HepG2 (cell line): ENCODE measurements around the gene C3orf62. TPM values are rescaled to one million over a fixed set of nuclear protein-coding genes. Genes with fewer than 3 reads are reported as not detected.

ENCODE experiments used
- ZNF724P ChIP-seq: sonication (generic); formaldehyde crosslinking; IDR thresholded peaks from 2 replicates; pipeline ENCODE4 v1.8.0; 2022; ENCODE audit warnings: missing genetic modification reagents, borderline replicate concordance
- polyA plus RNA-seq, 8 experiments: library from polyadenylated mRNA; depleted of rRNA in 3 of 8; stranded (reverse) in 7 of 8; unstranded in 1 of 8; fragments of >200 nt; fragmentation: Illumina TruSeq in 4 of 8; extraction: Trizol in 4 of 8; gene quantifications; 2 replicates each; pipeline versions ENCODE4 v1.2.1 to v1.2.3, GENCODE V29; 2011 to 2016; ENCODE audit warnings: low read depth in 4 of 8, missing spikeins in 1 of 8, mixed read lengths in 1 of 8; ENCODE audit not compliant: insufficient read depth in 1 of 8
- total RNA-seq, 5 experiments: library from RNA; depleted of rRNA; stranded (reverse); fragments of >200 nt; fragmentation: Illumina TruSeq; extraction: Trizol; gene quantifications; 2 replicates each; pipeline ENCODE4 v1.2.3, GENCODE V29; 2016; ENCODE audit warnings: low read depth in 1 of 5
- TF ChIP-seq, protein P1 (sequence below): sonication (generic); formaldehyde crosslinking; IDR thresholded peaks from one replicate; pipeline ENCODE4 v1.5.1; 2020; ENCODE audit warnings: mild to moderate bottlenecking, missing genetic modification reagents; ENCODE audit errors: not compliant biosample characterization
- TF ChIP-seq, protein P2 (sequence below): sonication (generic); formaldehyde crosslinking; IDR thresholded peaks from 2 replicates; pipeline ENCODE4 v1.4.0; 2020; ENCODE audit warnings: missing genetic modification reagents

Gene C3orf62
- total and polyA plus RNA-seq, 2 of the 13 experiments (the other 11 are each of a cell fraction or from before 2014, with no cell fraction given), result 1.6 to 3.9 TPM

DNA sequence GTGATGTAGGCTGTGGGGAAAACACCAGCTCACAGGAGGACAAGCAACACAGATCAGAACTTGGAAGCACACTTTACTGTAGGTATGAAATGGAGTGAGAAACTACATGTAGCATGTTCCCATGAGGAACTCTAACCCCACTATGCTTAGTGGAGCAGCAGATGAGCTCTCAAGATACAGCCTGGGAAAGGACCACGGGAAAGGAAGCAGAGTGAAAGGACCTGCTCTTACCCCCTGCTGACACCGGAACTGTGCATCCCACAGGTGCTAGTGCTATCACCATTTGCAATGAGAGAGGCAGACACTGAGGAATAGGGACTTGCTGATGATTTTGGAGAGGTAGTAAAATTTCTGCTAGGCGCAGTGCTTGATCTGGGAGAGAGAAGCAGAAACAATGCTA is 34.3 kb upstream of the C3orf62 start (continued):
- TF ChIP-seq, protein P1, sequence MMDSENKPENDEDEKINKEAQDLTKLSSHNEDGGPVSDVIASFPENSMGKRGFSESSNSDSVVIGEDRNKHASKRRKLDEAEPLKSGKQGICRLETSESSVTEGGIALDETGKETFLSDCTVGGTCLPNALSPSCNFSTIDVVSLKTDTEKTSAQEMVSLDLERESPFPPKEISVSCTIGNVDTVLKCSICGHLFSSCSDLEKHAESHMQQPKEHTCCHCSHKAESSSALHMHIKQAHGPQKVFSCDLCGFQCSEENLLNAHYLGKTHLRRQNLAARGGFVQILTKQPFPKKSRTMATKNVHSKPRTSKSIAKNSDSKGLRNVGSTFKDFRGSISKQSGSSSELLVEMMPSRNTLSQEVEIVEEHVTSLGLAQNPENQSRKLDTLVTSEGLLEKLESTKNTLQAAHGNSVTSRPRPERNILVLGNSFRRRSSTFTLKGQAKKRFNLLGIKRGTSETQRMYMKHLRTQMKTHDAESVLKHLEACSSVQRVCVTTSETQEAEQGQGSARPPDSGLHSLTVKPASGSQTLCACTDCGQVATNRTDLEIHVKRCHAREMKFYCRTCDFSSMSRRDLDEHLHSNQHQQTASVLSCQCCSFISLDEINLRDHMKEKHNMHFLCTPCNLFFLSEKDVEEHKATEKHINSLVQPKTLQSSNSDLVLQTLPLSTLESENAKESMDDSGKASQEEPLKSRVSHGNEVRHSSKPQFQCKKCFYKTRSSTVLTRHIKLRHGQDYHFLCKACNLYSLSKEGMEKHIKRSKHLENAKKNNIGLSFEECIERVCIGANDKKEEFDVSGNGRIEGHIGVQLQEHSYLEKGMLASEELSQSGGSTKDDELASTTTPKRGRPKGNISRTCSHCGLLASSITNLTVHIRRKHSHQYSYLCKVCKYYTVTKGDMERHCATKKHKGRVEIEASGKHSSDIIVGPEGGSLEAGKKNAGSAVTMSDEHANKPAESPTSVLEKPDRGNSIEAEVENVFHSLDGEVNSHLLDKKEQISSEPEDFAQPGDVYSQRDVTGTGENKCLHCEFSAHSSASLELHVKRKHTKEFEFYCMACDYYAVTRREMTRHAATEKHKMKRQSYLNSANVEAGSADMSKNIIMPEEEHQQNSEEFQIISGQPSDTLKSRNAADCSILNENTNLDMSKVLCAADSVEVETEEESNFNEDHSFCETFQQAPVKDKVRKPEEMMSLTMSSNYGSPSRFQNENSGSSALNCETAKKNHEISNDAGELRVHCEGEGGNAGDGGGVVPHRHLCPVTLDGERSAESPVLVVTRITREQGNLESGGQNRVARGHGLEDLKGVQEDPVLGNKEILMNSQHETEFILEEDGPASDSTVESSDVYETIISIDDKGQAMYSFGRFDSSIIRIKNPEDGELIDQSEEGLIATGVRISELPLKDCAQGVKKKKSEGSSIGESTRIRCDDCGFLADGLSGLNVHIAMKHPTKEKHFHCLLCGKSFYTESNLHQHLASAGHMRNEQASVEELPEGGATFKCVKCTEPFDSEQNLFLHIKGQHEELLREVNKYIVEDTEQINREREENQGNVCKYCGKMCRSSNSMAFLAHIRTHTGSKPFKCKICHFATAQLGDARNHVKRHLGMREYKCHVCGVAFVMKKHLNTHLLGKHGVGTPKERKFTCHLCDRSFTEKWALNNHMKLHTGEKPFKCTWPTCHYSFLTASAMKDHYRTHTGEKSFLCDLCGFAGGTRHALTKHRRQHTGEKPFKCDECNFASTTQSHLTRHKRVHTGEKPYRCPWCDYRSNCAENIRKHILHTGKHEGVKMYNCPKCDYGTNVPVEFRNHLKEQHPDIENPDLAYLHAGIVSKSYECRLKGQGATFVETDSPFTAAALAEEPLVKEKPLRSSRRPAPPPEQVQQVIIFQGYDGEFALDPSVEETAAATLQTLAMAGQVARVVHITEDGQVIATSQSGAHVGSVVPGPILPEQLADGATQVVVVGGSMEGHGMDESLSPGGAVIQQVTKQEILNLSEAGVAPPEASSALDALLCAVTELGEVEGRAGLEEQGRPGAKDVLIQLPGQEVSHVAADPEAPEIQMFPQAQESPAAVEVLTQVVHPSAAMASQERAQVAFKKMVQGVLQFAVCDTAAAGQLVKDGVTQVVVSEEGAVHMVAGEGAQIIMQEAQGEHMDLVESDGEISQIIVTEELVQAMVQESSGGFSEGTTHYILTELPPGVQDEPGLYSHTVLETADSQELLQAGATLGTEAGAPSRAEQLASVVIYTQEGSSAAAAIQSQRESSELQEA (CRISPR knock-in tag), result no peak
- no peak for TF ChIP-seq ZNF724P (CRISPR knock-in tag)
- TF ChIP-seq, protein P2, sequence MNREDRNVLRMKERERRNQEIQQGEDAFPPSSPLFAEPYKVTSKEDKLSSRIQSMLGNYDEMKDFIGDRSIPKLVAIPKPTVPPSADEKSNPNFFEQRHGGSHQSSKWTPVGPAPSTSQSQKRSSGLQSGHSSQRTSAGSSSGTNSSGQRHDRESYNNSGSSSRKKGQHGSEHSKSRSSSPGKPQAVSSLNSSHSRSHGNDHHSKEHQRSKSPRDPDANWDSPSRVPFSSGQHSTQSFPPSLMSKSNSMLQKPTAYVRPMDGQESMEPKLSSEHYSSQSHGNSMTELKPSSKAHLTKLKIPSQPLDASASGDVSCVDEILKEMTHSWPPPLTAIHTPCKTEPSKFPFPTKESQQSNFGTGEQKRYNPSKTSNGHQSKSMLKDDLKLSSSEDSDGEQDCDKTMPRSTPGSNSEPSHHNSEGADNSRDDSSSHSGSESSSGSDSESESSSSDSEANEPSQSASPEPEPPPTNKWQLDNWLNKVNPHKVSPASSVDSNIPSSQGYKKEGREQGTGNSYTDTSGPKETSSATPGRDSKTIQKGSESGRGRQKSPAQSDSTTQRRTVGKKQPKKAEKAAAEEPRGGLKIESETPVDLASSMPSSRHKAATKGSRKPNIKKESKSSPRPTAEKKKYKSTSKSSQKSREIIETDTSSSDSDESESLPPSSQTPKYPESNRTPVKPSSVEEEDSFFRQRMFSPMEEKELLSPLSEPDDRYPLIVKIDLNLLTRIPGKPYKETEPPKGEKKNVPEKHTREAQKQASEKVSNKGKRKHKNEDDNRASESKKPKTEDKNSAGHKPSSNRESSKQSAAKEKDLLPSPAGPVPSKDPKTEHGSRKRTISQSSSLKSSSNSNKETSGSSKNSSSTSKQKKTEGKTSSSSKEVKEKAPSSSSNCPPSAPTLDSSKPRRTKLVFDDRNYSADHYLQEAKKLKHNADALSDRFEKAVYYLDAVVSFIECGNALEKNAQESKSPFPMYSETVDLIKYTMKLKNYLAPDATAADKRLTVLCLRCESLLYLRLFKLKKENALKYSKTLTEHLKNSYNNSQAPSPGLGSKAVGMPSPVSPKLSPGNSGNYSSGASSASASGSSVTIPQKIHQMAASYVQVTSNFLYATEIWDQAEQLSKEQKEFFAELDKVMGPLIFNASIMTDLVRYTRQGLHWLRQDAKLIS (CRISPR knock-in tag), result no peak
